GM21723 (cell line): ENCODE results near the gene VASH2.
"Not testable (repeated sequence)": the region's sequence is repeated elsewhere in the genome, so short reads cannot be mapped to it uniquely, and the experiment has no call there.

Source experiments
- ATAC-seq: cut with Tn5 transposase; IDR thresholded peaks from one replicate; pipeline ENCODE4 v1.9.1; 2021; ENCODE audit warnings: mild to moderate bottlenecking, moderate library complexity; ENCODE audit not compliant: unreplicated experiment

VASH2 gene

DNA sequence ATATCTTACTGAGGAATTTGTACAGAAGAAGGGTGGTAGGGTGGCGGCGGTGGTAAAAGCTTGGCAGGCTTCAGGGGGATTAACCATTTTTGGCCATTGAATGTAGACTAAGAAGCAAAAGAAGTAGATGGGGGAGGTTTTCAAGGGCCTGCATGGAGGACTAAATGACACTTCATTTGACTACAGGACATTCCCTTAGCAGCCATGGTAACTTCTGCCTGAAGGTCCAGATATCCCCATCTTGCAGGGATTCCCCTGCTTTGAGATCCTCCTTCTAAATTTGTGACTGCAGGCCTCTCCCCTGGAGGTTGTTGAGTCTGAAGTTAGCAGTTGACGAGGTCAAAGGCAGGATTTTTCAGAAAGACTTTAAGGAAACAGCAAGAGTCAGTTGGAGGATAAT is 4.8 kb downstream of the VASH2 start:
- no peak for ATAC-seq

DNA sequence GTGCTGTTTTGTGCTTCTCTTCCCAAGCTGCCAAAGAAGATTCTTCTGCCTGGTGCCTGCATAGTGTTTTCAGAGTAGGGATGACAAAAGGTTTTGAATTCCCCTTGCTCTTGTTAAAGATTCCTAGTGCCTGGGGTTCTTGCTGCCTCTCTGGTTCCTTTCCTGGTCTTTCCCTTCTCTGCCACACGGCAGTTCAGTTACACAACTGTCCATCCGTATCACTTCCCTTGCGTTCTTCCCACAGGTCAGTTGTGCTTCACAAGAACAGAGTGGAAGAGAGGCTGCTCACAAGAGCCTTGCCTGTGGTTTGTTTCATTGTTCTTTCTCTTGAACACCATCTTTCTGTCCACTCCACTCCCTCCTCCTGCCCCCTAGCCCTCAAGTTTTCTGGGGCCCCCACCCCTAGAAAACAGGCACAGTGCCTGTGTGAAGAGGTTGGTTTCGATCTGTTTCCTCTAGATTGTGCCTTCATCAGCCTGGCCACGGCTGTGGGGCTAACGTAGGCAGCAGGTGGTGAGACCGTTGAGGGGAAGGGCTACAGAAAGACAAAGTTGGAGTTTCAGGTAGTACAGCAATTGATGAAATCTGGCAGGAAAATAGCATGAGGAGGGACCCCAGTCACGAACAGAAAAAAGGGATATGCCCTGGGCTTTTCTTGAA is 5.8 kb downstream of the VASH2 start:
- ATAC-seq, result no peak

DNA sequence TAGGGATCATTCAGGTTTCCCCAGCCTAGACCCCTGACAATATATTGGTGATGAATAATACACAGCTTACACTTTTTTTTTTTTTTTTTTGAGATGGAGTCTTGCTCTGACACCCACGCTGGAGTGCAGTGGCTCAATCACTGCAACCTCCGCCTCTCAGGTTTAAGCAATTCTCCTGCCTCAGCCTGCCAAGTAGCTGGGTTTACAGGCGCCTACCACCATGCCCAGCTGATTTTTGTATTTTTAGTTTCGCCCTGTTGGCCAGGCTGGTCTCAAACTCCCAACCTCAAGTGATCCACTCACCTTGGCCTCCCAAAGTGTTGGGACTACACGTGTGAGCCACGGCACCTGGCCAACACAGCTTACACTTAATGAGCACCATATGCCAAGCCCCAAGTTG is 7.2 kb downstream of the VASH2 start:
- no peak for ATAC-seq

DNA sequence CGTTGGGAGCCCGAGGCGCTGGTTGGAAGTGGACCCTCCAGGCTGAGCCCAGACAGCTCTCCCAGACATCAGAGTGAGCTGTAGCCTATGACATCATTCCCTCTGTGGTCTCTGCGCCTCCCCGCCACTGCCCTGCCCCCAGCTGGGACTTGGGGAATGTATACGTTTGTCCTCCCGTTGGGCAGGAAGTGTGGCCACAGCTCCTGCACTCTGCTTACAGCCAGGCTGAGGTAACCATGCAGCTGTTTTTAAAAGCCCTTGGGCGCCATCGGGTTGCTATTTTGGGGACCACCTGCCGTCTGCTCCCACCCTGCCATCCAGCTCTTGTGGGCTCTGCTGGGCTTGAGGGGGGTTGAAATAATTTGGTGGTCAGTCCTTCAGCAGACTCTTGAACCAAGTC is 7.8 kb downstream of the VASH2 start:
- no peak for ATAC-seq

DNA sequence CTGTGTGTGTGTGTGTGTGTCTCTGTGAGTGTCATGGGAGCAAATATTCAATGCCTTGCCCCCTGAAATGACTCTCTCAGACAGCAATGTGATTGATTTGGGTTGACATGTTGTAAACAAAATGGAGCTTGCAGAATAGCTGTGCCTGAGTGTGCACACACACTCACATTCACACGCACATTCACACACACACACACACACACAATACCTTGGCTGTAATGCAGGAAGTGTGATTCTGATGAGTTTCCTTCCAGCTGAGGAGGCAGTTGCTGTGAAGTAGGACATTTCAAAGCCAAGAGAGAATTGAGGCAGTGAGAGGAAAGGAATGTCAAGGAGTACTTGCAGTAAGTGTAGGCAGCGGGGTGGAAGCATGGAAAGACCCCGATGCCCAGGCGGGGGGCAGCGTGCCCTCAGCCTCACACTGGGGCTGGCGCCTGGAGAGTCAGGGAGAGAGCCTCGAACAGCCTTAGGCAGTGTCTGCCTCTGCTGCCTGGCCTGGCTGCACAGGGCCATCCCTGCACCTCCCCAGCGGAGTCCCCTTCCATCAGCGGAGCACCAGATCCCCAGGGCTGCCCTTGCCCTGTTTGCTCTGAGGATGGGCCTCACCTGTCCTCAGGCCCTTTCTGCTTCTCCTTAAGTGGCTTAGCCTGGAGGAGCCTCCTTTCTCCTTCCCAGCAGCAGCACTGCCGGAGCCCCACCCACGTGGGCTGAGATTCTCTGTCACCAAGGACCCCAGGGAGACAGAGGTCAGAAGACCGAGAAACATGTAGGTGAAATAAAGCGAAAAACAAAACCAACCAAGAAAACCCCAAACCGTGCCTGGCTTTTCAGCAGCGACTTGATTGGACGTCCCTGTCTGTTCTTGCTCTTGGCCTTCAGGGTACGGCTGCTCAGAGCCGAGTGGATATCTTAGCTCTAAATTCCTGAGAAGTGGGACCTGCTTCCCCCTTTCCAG is 9.2 kb downstream of the VASH2 start:
- ATAC-seq, result peak; percentile 80

DNA sequence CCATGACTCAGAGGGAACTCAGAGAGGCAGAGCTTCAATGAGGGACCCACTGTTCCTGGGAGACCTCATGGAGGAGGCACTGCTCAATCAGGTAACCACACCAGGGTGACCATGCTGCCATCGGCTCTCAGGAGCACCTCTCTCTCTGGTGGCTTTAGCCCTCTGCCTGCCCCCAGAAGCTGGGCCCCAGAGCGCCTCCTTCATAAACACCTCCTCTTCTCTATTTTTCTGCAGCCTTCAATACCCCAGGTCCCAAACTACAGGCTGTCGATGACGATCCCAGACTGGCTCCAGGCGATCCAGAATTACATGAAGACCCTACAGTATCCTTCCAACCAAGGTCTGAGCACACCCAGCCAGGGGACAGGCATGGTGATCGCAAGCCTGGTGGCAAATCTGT is 10.6 kb downstream of the VASH2 start:
- no peak for ATAC-seq

DNA sequence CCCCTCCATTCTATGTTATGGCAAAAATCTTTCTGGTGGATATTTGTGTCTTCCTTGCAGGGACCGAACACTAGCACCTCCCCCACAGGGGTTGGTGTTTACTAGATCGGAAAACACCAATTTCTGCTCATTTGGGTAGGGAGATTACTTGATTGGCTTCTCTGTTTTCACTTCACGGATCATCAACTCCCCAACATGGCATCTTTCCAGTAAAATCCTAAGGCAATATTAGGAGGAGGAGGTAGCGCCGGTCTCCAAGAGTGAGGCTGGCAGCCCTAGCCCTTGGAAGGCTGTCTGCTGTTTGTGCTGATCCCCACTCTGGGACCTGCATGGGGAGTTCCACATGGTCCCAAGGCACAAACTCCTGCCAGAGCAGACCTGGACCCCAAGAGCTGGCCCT is 12.2 kb downstream of the VASH2 start:
- no peak for ATAC-seq

DNA sequence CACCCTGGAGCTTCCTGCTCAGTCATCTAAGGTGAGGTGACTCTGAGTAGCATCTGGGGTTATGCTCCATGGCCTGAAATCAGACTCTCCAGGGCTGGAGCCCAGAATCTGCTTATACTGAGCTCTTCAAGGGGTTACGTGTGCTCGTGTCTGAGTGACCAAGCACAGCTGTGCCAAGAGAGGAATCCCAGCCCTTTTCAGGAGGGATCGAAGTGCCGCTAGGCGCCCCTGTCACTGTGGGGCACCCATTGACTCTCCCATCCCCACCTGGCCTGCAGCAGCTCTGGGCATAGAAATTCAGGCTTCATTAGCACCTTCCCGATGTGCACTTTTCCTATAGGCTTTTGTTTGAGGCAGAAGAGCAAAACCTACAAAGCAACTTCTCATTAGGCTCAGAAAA is 13.8 kb downstream of the VASH2 start:
- no peak for ATAC-seq

DNA sequence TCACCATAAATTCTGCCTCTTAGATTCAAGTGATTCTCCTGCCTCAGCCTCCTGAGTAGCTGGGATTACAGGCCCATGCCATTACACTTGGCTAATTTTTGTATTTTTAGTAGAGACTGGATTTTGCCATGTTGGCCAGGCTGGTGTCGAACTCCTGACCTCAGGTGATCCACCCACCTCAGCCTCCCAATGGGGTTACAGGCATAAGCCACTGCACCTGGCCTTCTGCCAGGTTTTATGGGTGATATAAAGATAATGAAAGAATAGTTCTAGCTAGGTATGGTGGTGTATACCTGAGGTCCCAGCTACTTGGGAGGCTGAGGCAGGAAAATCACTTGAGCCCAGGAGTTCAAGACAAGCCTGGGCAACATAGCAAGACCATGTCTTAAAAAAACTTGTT is 14.7 kb downstream of the VASH2 start:
- ATAC-seq, result not testable (repeated sequence)

DNA sequence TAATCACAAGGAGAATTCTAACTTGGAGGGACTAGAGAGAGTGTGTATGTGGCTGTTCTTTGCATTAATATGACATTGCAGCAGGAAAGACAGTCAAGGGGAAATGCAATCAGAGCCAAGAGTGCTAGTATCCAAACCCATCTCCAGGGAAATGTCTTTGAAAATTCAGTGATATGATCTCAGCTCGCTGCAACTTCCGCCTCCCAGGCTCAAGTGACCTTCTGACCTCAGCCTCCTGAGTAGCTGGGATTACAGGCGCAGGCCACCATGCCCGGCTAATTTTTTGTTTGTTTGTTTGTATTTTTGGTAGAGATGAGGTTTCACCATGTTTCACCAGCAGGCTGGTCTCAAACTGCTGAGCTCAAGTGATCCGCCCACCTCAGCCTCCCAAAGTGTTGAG is 16.3 kb downstream of the VASH2 start:
- no peak for ATAC-seq

DNA sequence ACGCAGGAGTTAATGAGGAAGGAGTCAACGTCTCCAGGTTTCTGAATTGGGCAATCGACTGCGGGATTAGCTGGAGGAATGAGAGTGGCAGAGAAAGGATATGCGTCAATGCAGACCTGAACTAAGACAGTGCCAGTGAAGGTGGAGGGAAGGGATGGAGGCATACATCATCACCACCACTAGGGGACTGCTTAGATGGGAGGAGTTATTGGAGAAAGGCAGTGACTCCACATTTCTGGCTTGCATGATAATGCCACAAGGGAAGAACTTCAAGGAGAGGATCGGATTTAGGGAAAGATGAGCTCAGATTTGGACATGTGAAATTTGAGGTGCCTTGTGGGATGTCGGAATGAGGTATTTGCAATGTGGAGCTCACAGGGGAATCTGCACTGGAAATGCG is 17.5 kb downstream of the VASH2 start:
- ATAC-seq, result no peak

DNA sequence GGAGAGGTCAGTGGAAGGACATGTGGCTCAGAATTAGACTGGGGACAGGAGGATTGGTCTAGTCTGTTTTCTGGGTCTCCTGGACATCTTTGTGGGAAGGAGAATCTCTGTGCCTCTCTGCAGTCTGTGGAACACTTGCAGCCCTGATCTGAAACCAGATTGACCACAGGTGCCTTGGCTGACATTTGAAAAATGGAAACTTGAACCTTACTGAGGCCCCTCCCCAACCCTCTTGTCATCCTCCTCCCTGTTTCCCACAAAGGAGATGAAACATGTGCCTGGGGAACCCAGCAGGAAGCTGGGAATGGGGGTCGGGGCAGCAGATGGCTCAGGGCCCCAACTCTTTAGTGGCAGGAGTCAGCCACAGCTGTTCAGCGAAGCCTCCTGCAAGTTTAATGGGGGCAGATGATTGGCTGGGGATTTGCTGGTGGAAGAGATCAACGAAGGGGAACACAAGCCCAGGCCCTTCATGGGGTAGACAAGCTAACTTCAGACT is 18.1 kb downstream of the VASH2 start:
- peak; percentile 63 for ATAC-seq

DNA sequence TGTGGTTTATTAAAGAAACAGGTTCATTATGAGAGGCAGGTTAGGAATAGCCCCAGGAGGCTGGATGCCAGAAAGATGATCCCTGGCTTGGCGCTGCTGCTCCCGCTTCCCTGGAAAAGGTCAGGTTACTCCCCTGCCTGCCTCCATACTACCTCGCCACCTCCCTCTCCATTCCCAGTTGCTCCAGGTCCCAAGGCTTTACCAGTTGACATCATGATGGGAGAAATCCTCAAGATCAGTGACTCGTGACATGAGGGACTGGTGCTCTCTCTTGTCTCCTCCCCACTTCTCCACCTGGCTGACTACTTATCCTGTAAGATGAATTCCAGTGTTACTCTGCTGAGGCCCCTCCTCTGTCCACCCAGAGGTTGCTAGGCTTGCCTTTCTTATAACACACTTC is 19.7 kb downstream of the VASH2 start:
- no peak for ATAC-seq

DNA sequence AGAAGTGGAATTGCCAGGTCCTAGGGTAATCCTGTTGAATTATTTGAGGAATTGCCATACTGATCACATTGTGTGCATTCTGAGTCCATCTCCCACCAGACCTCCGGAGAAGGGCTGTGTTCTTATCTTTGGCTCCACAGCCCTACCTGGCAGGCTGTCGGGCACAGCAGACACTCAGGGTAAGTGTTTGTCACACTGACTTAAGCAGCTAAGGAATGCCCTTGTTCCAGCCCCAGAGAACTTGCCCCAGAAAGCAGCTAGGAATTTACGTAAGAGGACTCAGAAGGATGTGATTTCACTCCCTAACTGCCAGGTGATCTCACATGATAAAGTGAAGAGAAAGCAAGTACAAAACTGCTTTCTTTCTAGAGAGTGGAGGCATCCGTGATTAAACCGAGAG is 21.0 kb downstream of the VASH2 start:
- ATAC-seq, result no peak

DNA sequence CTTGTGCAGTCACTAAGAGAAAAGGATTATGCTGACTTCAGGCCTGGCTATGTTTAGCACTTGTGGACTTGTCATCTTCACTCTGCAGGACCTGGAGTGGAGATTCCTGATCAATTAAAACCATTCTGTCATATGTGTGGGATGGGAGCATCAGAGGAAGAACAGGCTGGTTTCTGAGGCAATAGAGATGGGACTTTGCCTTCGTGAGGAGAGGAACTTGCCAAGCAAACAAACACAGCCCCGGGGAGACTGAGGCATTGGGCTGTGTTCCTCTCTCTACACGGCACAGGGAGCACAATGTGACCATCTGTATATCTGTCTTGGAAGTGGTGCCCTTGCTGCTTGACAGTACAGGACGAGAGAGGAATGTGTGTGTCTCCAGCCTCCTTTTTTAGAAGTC is 23.1 kb downstream of the VASH2 start:
- ATAC-seq, result no peak

DNA sequence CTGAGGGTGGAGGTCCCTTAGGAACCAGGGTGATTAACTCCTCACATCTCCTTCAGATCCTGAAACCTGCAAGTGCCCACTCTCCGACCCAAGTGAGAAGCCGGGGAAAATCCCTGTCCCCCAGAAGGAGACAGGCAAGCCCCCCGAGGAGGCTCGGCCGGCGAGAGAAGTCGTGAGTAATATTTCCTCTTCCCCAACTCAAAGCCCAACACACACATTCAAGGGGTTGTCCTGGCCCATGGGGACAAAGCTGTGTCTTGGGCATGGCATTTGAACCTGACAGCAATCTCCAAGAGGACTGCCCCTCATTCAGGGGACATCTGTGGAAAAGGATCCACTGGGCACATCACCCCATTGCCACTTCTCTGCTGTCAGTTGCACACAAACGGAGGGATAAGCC is 23.6 kb downstream of the VASH2 start:
- ATAC-seq, result no peak

DNA sequence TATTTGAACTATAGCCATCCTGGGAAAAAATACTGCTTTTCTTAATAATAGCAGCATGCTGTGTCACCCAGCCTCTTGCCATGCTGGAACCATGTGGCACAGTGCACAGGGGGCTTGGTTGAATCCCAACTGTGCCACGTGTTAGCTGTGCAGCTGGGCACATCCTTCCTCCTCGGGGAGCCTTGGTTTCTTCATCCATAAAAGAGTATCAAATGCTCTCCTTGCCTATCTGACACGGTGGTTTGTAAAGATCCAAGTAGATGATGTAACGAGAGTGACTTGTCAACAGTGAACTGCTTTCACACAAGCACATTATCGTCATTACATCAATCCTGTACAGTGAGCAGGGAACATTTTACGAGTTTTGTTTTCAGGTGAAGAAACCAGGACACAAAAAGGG is 24.4 kb downstream of the VASH2 start:
- ATAC-seq, result no peak

DNA sequence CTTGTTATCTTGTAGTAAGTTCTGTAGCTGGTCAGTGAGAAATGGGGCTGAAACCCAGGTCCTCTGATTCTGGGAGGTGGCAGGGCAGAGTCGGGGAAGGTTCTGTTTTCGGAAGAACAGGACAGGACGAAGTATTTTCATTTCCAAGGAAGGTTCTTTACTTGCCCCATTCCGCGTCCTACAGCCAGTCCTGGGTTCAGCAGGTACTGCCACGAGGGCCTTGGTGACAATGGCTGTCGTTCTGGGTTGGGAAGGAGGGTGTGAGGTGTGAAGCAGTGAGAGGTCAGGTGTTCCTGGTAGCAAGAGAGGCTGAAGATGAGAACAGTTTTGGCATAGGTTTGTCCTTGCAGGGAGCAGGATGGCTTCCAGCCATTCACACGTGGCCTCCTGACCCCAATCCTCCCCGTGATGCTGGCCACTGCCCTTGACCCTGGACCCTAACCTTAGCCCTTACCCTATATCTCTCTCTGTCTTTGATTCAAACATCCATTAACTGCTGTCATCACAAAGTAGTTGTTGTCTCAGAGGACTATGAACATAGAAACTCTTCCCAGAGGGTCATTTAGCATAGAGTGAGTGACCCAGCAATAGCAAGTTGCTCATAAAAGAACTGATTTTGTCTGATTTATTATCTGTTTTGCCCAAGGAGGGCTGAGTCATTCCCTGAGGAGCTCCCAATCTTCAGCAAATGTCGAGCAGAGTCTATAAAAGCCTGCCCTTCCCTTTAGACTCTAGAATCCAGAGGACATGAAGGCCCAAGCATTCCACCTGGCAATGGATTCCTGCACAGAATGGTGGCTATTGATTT is 25.0 kb downstream of the VASH2 start:
- ATAC-seq, result no peak

DNA sequence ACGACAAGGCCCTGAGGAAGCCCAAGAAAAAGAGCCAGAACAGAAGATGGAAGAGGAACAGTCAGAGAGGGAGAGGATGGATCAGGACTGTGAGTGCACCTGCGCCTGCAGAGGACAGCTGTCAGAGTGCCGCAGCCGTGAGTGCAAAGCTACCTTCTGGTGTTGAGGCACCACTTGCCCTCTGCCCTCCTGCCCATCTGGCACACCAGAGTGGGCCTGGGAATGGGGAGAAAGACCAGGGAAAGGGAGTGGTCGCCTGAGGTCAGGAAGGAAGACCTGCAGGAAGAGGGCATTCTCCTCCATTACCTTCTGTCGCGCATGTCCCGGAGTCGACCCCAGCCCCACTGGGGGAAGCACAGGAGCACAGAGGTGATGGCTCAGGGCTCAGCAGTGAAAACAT is 26.2 kb downstream of the VASH2 start:
- no peak for ATAC-seq

DNA sequence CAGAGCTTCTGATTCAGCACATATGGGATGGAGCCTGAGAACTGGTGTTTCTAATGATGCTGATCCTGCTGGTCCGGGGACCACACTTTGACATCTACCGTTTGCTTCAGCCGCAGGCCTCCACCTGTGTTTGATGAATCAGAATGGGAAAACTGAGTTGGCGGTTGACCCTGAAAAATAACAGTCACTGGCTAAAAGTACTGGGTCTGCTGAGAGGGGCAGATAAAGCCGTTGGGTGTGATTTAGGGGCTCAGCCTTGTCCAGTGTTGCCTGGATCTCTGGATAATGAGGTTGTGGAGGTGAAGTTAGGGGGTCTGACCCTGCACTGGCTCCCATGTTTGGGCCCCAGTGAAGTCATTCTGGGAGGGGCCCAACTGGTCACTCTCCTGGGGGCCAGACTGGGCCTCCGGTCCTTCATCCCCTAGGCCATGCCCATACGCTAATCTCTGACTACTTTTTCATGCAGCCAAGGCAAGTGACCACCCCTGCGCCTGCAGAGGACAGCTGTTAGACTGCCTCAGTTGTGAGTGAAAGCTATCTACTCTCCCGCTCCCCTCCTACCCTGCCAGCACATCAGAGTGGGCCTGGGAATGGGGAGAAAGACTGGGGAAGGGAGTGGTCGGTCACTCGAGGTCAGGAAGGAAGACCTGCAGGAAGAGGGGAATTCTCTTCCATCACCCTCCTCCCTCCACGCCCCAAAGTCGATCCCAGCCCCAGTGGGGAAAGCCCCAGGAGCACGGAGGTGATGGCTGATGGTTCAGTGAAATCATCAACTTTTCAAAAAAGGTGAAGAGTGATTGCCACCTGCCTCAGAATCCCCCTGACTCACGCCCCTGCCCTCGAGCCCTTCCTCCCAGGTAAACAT is 27.7 kb downstream of the VASH2 start:
- no peak for ATAC-seq
